B cell (primary cell): ENCODE measurements around the gene LCN15. TPM values are rescaled to one million over a fixed set of nuclear protein-coding genes. Genes with fewer than 3 reads are reported as not detected.
A peak's percentile ranks its signal among the peaks of the same experiment; 100 is the strongest.

Experiments
- ATAC-seq: fragments of 200-7000 bp; cut with Tn5 transposase; one replicate; pipeline ENCODE4 v1.10.0; 2021; ENCODE audit warnings: low read depth, mild to moderate bottlenecking, moderate number of reproducible peaks, moderate library complexity
- CTCF ChIA-PET: fragments of 350-600 bp; sonication (Branson Sonifier 250); formaldehyde crosslinking; loops from one replicate; lab custom pipeline; 2021; ENCODE audit warnings: antibody characterized with exemption, inconsistent platforms; lab: Charles Lee
- POLR2A ChIA-PET: fragments of 350-600 bp; sonication (Branson Sonifier 250); formaldehyde crosslinking; loops from one replicate; lab custom pipeline; 2021; ENCODE audit warnings: antibody characterized with exemption; lab: Charles Lee
- DNase-seq: peaks from one replicate; pipeline ENCODE4 v3.0.0; 2013
- H2AFZ ChIP-seq: 2 replicates; pipeline ENCODE4 v1.6.1; 2012; ENCODE audit warnings: mild to moderate bottlenecking, low read depth, low read length; ENCODE audit not compliant: insufficient read depth, poor library complexity, severe bottlenecking
- H3K27ac ChIP-seq, 2 donors: 1 replicate in 1 of 2; 2 replicates in 1 of 2; pipeline ENCODE4 v1.5.1; 2012 to 2013; ENCODE audit warnings: low read length in 2 of 2, mild to moderate bottlenecking in 2 of 2, moderate library complexity in 1 of 2
- H3K27me3 ChIP-seq, 4 experiments: fragments of 200-600 bp in 1 of 4; sonication (generic) in 1 of 4; replicated peaks in 1 of 4; 1 replicate in 2 of 4; 2 replicates in 2 of 4; pipeline versions ENCODE4 v1.6.1 to v1.7.0; 2013 to 2016; ENCODE audit warnings: low read length in 3 of 4, mild to moderate bottlenecking in 2 of 4, mixed read lengths in 1 of 4, moderate library complexity in 1 of 4; ENCODE audit not compliant: insufficient read depth in 4 of 4, control insufficient read depth in 3 of 4; ENCODE audit errors: control extremely low read depth in 1 of 4
- H3K36me3 ChIP-seq, 2 experiments: replicated peaks in 1 of 2; 1 replicate in 1 of 2; 2 replicates in 1 of 2; pipeline versions ENCODE4 v1.6.1 to v1.7.1; 2013; ENCODE audit warnings: low read length in 1 of 2; ENCODE audit not compliant: insufficient read depth in 2 of 2, control insufficient read depth in 1 of 2; ENCODE audit errors: control extremely low read depth in 1 of 2, extremely low read depth in 1 of 2
- H3K4me1 ChIP-seq, 2 donors: fragments of 200-600 bp in 1 of 2; sonication (generic) in 1 of 2; 1 replicate in 1 of 2; 2 replicates in 1 of 2; pipeline versions ENCODE4 v1.5.1 to v1.6.1; 2013 to 2017; ENCODE audit warnings: low read length in 2 of 2; ENCODE audit not compliant: control insufficient read depth in 2 of 2, insufficient read depth in 2 of 2
- H3K4me2 ChIP-seq: replicated peaks from 2 replicates; pipeline ENCODE3; 2012; ENCODE audit warnings: mild to moderate bottlenecking, low read depth, low read length; ENCODE audit not compliant: poor library complexity, severe bottlenecking
- H3K4me3 ChIP-seq, 5 experiments: fragments of 200-600 bp in 1 of 5; sonication (generic) in 1 of 5; 1 replicate in 3 of 5; 2 replicates in 2 of 5; pipeline versions ENCODE4 v1.5.1 to v1.7.0; 2011 to 2016; ENCODE audit warnings: low read length in 4 of 5, mild to moderate bottlenecking in 4 of 5, low read depth in 2 of 5, control low read depth in 1 of 5, moderate library complexity in 1 of 5; ENCODE audit not compliant: insufficient read depth in 1 of 5; ENCODE audit errors: control extremely low read depth in 1 of 5, extremely low read depth in 1 of 5
- H3K79me2 ChIP-seq: fragments of 200-600 bp; sonication (generic); one replicate; pipeline ENCODE4 v1.6.0; 2016; ENCODE audit warnings: low read length; ENCODE audit not compliant: control insufficient read depth, insufficient read depth
- H3K9ac ChIP-seq: fragments of 200-600 bp; sonication (generic); 2 replicates; pipeline ENCODE4 v1.6.1; 2017; ENCODE audit warnings: mild to moderate bottlenecking, low read length, moderate library complexity
- H3K9me3 ChIP-seq, 3 donors: one replicate each; pipeline versions ENCODE4 v1.6.1 to v1.7.1; 2013; ENCODE audit warnings: low read length in 2 of 3; ENCODE audit not compliant: control insufficient read depth in 2 of 3, insufficient read depth in 1 of 3; ENCODE audit errors: control extremely low read depth in 1 of 3
- H4K20me1 ChIP-seq: 2 replicates; pipeline ENCODE4 v1.6.0; 2012; ENCODE audit warnings: mild to moderate bottlenecking, low read length; ENCODE audit not compliant: insufficient read depth, control insufficient read depth, poor library complexity, severe bottlenecking
- H3K27ac Mint-ChIP-seq: one replicate; pipeline ENCODE4 v1.8.0; 2021; ENCODE audit warnings: mixed read lengths
- H3K27me3 Mint-ChIP-seq: one replicate; pipeline ENCODE4 v1.8.0; 2021; ENCODE audit warnings: mixed read lengths
- H3K4me1 Mint-ChIP-seq: one replicate; pipeline ENCODE4 v1.8.0; 2021; ENCODE audit warnings: mixed read lengths
- H3K4me3 Mint-ChIP-seq: one replicate; pipeline ENCODE4 v1.8.0; 2021; ENCODE audit warnings: mixed read lengths
- H3K9me3 Mint-ChIP-seq: one replicate; pipeline ENCODE4 v1.8.0; 2022; ENCODE audit warnings: mixed read lengths; ENCODE audit not compliant: insufficient read depth
- CTCF ChIP-seq: fragments of 200-600 bp; IDR thresholded peaks from one replicate; pipeline ENCODE4 v1.8.0; 2022; ENCODE audit warnings: antibody characterized with exemption, mild to moderate bottlenecking
- EZH2 ChIP-seq: IDR thresholded peaks from 2 replicates; pipeline ENCODE4 v1.6.1; 2012; ENCODE audit warnings: borderline replicate concordance, low read depth, mild to moderate bottlenecking, moderate library complexity, low read length; ENCODE audit not compliant: insufficient read depth, poor library complexity, severe bottlenecking
- WGBS: methylation state at CpG from one replicate; pipeline ENCODE4 v1.1.5; 2013; ENCODE audit warnings: missing lambda C conversion rate; ENCODE audit not compliant: insufficient coverage; 5-methylcytosine and 5-hydroxymethylcytosine counted together
- intact Hi-C: fragments of 100-400 bp; cut with micrococcal nuclease; formaldehyde crosslinking; loops from one replicate; pipeline ENCODE4 v1.10.0; 2022
- polyA plus RNA-seq: library from polyadenylated mRNA; depleted of rRNA; stranded (reverse); fragments of >200 nt; gene quantifications from 2 replicates; pipeline ENCODE4 v1.2.3, GENCODE V29; 2012
- total RNA-seq, 2 donors: library from RNA; stranded (reverse); fragments of 120-200 nt in 1 of 2; gene quantifications; 1 replicate in 1 of 2; 2 replicates in 1 of 2; pipeline versions ENCODE4 v1.2.3 to v1.2.4, GENCODE V29; 2013 to 2022

LCN15 gene
- total and polyA plus RNA-seq, 2 donors (not counting 1 experiment from before 2014, with no cell fraction given): not detected

- peak overlapping the region; percentile 96 for H3K4me3 Mint-ChIP-seq
- CTCF ChIA-PET: interaction anchor here (0.9 to 7.2 kb wide), 14 partner anchors 9 to 339 kb away, joined by 3 to 102 read pairs (median 10); partner anchors contain the start of genes LCN10, LCN15, LCN6 and LCN8
- H3K9me3 Mint-ChIP-seq: no peaks in the 10 kb centered on the region
- POLR2A ChIA-PET: interaction anchor here (0.6 to 5.1 kb wide), 15 partner anchors 9 to 359 kb away, joined by 3 to 83 read pairs (median 7); partner anchors contain the start of genes AGPAT2, LCN15, LCN6 and LCN8
- peak overlapping the region; percentile 87 for H3K27ac Mint-ChIP-seq
- peak overlapping the region; percentile 79 for H2AFZ ChIP-seq
- peaks cover 49% of the 10 kb centered on the region for H3K4me1 Mint-ChIP-seq
- peak; percentile 96 for DNase-seq
- TF ChIP-seq EZH2: no peak
- peak; percentile 84 for TF ChIP-seq CTCF
- peak overlapping the region; percentile 96 for H3K4me2 ChIP-seq
- H3K4me3 ChIP-seq: peak overlapping the region in 4 of 5 experiments; percentile 90 to 99 (median 98)
- intact Hi-C loops: loop anchor here (1.0 kb wide), 3 partner anchors 21 to 41 kb away; partner anchors contain the start of genes AGPAT2 and LCN8
- no peaks in the 10 kb centered on the region for H3K27me3 Mint-ChIP-seq
- peak overlapping the region; percentile 95 for H3K9ac ChIP-seq
- peaks cover 0 to 34% of the 10 kb centered on the region in 2 experiments for H3K36me3 ChIP-seq
- no peaks in the 10 kb centered on the region for H3K9me3 ChIP-seq
- peaks cover 36% of the 10 kb centered on the region for H3K79me2 ChIP-seq
- H3K27me3 ChIP-seq: no peaks in the 10 kb centered on the region
- under 1% methylated on average over 66 of the region's 66 CpGs for WGBS
- peaks cover 22 to 35% of the 10 kb centered on the region in 2 donors for H3K4me1 ChIP-seq
- H3K27ac ChIP-seq: peak overlapping the region; percentile 34 to 79
- H4K20me1 ChIP-seq: peaks cover 48% of the 10 kb centered on the region
- peak; percentile 79 for ATAC-seq
Measured at GRCh38 chr9:136728080-136728547, 36.2 kb downstream of the LCN15 start.
